ENCODE results near the gene CIRBP.

- no peak for TF ChIP-seq CTCF (IDR thresholded peaks at IDR 0.05)
- peak; percentile 93 for TF ChIP-seq POLR2AphosphoS5 (IDR thresholded peaks at IDR 0.05; ENCODE audit: low read depth, low read length)
- no peak for TF ChIP-seq REST (IDR thresholded peaks at IDR 0.05; ENCODE audit: insufficient read depth in 1 of 2, low read depth in 2 of 2, low read length in 1 of 2)
- no peak for TF ChIP-seq TCF7L2 (IDR thresholded peaks at IDR 0.05; ENCODE audit: low read depth, low read length)
- peak; percentile 13; the same call in 1 of the 2 replicates for TF ChIP-seq SIN3A (IDR thresholded peaks at IDR 0.05; ENCODE audit: borderline replicate concordance, insufficient read depth, low read depth, low read length)
Observed at GRCh38 chr19:1269478-1270212, 513 bp downstream of the CIRBP start.

All from Panc1 (cell line).